Measurements from ENCODE around the gene THAP4.

THAP4 gene

GRCh38 chr2:241538838-241539615 lies 97.9 kb downstream of the THAP4 start:
- CTCF ChIA-PET = interaction anchor here (1.8 kb wide), 1 partner anchor 25 kb away, joined by 4 read pairs; no protein-coding TSS in a partner anchor
- no peak for DNase-seq (ENCODE audit: low read depth, low spot score)

GRCh38 chr2:241535871-241536655 lies 100.9 kb downstream of the THAP4 start:
- H3K4me3 ChIP-seq (ENCODE audit: low read depth, low read length) = no peak overlapping the region
- ChIA-PET CTCF (interaction anchor here (1.0 kb wide), 1 partner anchor 29 kb away, joined by 3 read pairs; no protein-coding TSS in a partner anchor), POLR2A (no interaction called here)
- no peak for TF ChIP-seq CTCF (IDR thresholded peaks at IDR 0.05; ENCODE audit: insufficient read depth, low read length, missing control alignments)
- DNase-seq (ENCODE audit: low read depth, low spot score) = no peak

More at GRCh38 chr2:241538838-241539615, 97.9 kb downstream of the THAP4 start:
- POLR2A ChIA-PET = no interaction called here
- H3K4me3 ChIP-seq (ENCODE audit: low read depth, low read length) = no peak overlapping the region
- no peak for TF ChIP-seq CTCF (IDR thresholded peaks at IDR 0.05; ENCODE audit: insufficient read depth, low read length, missing control alignments)

- POLR2A ChIA-PET = no interaction called here
- CTCF ChIA-PET = interaction anchor here (1.3 kb wide), 1 partner anchor 19 kb away, joined by 6 read pairs; no protein-coding TSS in a partner anchor
- no peak for TF ChIP-seq CTCF (IDR thresholded peaks at IDR 0.05; ENCODE audit: insufficient read depth, low read length, missing control alignments)
- no peak for DNase-seq (ENCODE audit: low read depth, low spot score)
- no peak overlapping the region for H3K4me3 ChIP-seq (ENCODE audit: low read depth, low read length)
Observed at GRCh38 chr2:241534701-241535375, 102.1 kb downstream of the THAP4 start.
